HG02623 (cell line): Measurements from ENCODE around the gene CABCOCO1.
A peak's percentile ranks its signal among the peaks of the same experiment; 100 is the strongest.

ENCODE experiments used
- ATAC-seq: cut with Tn5 transposase; IDR thresholded peaks from one replicate; pipeline ENCODE4 v1.9.1; 2021; ENCODE audit warnings: moderate library complexity; ENCODE audit not compliant: unreplicated experiment

CABCOCO1 gene

GRCh38 chr10:61779950-61780659, 117.4 kb downstream of the CABCOCO1 start:
- ATAC-seq = no peak

GRCh38 chr10:61780732-61781131, 118.0 kb downstream of the CABCOCO1 start:
- no peak for ATAC-seq

- no peak for ATAC-seq
Measured at GRCh38 chr10:61781969-61782403, 119.3 kb downstream of the CABCOCO1 start.

- ATAC-seq = no peak
Measured at GRCh38 chr10:61784354-61785133, 121.8 kb downstream of the CABCOCO1 start.

GRCh38 chr10:61785473-61786105, 122.9 kb downstream of the CABCOCO1 start:
- no peak for ATAC-seq

GRCh38 chr10:61786728-61787127, 124.0 kb downstream of the CABCOCO1 start:
- ATAC-seq = peak; percentile 96

- no peak for ATAC-seq
Measured at GRCh38 chr10:61787170-61787569, 124.4 kb downstream of the CABCOCO1 start.

- ATAC-seq = no peak
Measured at GRCh38 chr10:61789031-61789430, 126.3 kb downstream of the CABCOCO1 start.

GRCh38 chr10:61791216-61791615, 128.5 kb downstream of the CABCOCO1 start:
- no peak for ATAC-seq

- ATAC-seq = no peak
Measured at GRCh38 chr10:61792097-61792716, 129.5 kb downstream of the CABCOCO1 start.

GRCh38 chr10:61792921-61793320, 130.2 kb downstream of the CABCOCO1 start:
- no peak for ATAC-seq

- no peak for ATAC-seq
Measured at GRCh38 chr10:61793760-61794703, 131.3 kb downstream of the CABCOCO1 start.

GRCh38 chr10:61795147-61795546, 132.4 kb downstream of the CABCOCO1 start:
- no peak for ATAC-seq

- ATAC-seq = no peak
Measured at GRCh38 chr10:61795551-61795950, 132.8 kb downstream of the CABCOCO1 start.

GRCh38 chr10:61796785-61797184, 134.1 kb downstream of the CABCOCO1 start:
- no peak for ATAC-seq

- ATAC-seq = no peak
Measured at GRCh38 chr10:61797304-61798153, 134.8 kb downstream of the CABCOCO1 start.

- ATAC-seq = no peak
Measured at GRCh38 chr10:61798713-61799112, 136.0 kb downstream of the CABCOCO1 start.

- ATAC-seq = no peak
Measured at GRCh38 chr10:61801484-61801883, 138.8 kb downstream of the CABCOCO1 start.

GRCh38 chr10:61803269-61803668, 140.5 kb downstream of the CABCOCO1 start:
- ATAC-seq = no peak
